Adipose tissue (tissue), 3 donors: ENCODE measurements around the gene KIF21B. TPM values are rescaled to one million over a fixed set of nuclear protein-coding genes. Genes with fewer than 3 reads are reported as not detected.

Experiments used
- H3K27ac ChIP-seq: one replicate; pipeline ENCODE4 v1.5.1; 2013; ENCODE audit warnings: low read depth, low read length
- WGBS, 3 donors: extraction: QIAGEN DNeasy Blood & Tissue Kit; methylation state at CpG; one replicate each; pipeline ENCODE4 v1.1.7; 2013; 5-methylcytosine and 5-hydroxymethylcytosine counted together
- polyA plus RNA-seq, 3 donors: library from polyadenylated mRNA; stranded (reverse); fragments of 200-250 nt; gene quantifications; one replicate each; pipeline ENCODE4 v1.2.3, GENCODE V29; 2013
- donor health status: healthy with polysubstance abuse.
- donor health status: Bipolar disorder and iron deficiency.
- donor health status: healthy.

The KIF21B gene
- polyA plus RNA-seq, 3 donors: 0.46 to 1.2 (median 1.1) TPM

GRCh38 chr1:201022493-201022819 is 1.1 kb downstream of the KIF21B start:
- H3K27ac ChIP-seq: no peak overlapping the region
- 58 to 85% (median 80%) methylated on average over 2 of the region's 2 CpGs for WGBS, 3 donors

- no peak overlapping the region for H3K27ac ChIP-seq
- 73 to 81% (median 76%) methylated on average over 7 of the region's 7 CpGs for WGBS, 3 donors
These were observed 1.7 kb downstream of the KIF21B start for GRCh38 chr1:201021630-201022492.

GRCh38 chr1:201020721-201021629 is 2.5 kb downstream of the KIF21B start:
- no peak overlapping the region for H3K27ac ChIP-seq
- WGBS, 3 donors: 44 to 68% (median 61%) methylated on average over 11 of the region's 11 CpGs

GRCh38 chr1:201020040-201020591 is 3.4 kb downstream of the KIF21B start:
- 53 to 69% (median 62%) methylated on average over 4 of the region's 4 CpGs for WGBS, 3 donors
- H3K27ac ChIP-seq: no peak overlapping the region

- H3K27ac ChIP-seq: no peak overlapping the region
- 48 to 75% (median 50%) methylated on average over 5 of the region's 5 CpGs for WGBS, 3 donors
These were observed 4.1 kb downstream of the KIF21B start for GRCh38 chr1:201019321-201019977.

- H3K27ac ChIP-seq: no peak overlapping the region
- 74 to 100% (median 78%) methylated on average over 1 to 2 of the region's 2 CpGs for WGBS, 3 donors
These were observed 5.7 kb downstream of the KIF21B start for GRCh38 chr1:201017828-201018163.

- WGBS, 3 donors: 77 to 86% (median 78%) methylated on average over 9 of the region's 9 CpGs
- H3K27ac ChIP-seq: no peak overlapping the region
These were observed 6.3 kb downstream of the KIF21B start for GRCh38 chr1:201016943-201017827.

GRCh38 chr1:201016211-201016651 is 7.3 kb downstream of the KIF21B start:
- H3K27ac ChIP-seq: no peak overlapping the region
- 9 to 19% (median 10%) methylated on average over 10 of the region's 10 CpGs for WGBS, 3 donors

GRCh38 chr1:201015551-201016091 is 7.9 kb downstream of the KIF21B start:
- H3K27ac ChIP-seq: no peak overlapping the region

GRCh38 chr1:201014816-201015200 is 8.7 kb downstream of the KIF21B start:
- 53 to 86% (median 83%) methylated on average over 3 of the region's 3 CpGs for WGBS, 3 donors

More at GRCh38 chr1:201015551-201016091, 7.9 kb downstream of the KIF21B start:
- 50 to 56% (median 53%) methylated on average over 5 of the region's 5 CpGs for WGBS, 3 donors

GRCh38 chr1:201013991-201014815 is 9.3 kb downstream of the KIF21B start:
- 33 to 47% (median 38%) methylated on average over 31 to 33 of the region's 33 CpGs for WGBS, 3 donors
- H3K27ac ChIP-seq: no peak overlapping the region

More at GRCh38 chr1:201014816-201015200, 8.7 kb downstream of the KIF21B start:
- no peak overlapping the region for H3K27ac ChIP-seq

- H3K27ac ChIP-seq: no peak overlapping the region
- 56 to 91% (median 63%) methylated on average over 4 of the region's 4 CpGs for WGBS, 3 donors
These were observed 10.5 kb downstream of the KIF21B start for GRCh38 chr1:201013031-201013485.

GRCh38 chr1:201011616-201012015 is 11.9 kb downstream of the KIF21B start:
- WGBS, 3 donors: 58 to 70% (median 66%) methylated on average over 3 of the region's 3 CpGs
- no peak overlapping the region for H3K27ac ChIP-seq

- no peak overlapping the region for H3K27ac ChIP-seq
- 82 to 86% (median 83%) methylated on average over 11 of the region's 11 CpGs for WGBS, 3 donors
These were observed 13.4 kb downstream of the KIF21B start for GRCh38 chr1:201009962-201010645.

- WGBS, 3 donors: 84 to 96% (median 94%) methylated on average over 22 of the region's 22 CpGs
- no peak overlapping the region for H3K27ac ChIP-seq
These were observed 14.7 kb downstream of the KIF21B start for GRCh38 chr1:201008666-201009360.
